ENCODE data around the gene RPP14.

The RPP14 gene

GRCh38 chr3:58296843-58297242, 9.2 kb upstream of the RPP14 start:
- no peak for DNase-seq (ENCODE audit: low read depth, low spot score)
- TF ChIP-seq CTCF (IDR thresholded peaks at IDR 0.05; ENCODE audit: insufficient read depth, low read length, missing control alignments): no peak
- H3K4me3 ChIP-seq (ENCODE audit: low read depth, low read length): no peak overlapping the region
- ChIA-PET POLR2A (no interaction called here), CTCF (interaction anchor here (1.0 to 19.9 kb wide), 4 partner anchors 10 to 114 kb away, joined by 3 to 1062 read pairs (median 38); partner anchors contain the start of genes HTD2 and RPP14)

DNA sequence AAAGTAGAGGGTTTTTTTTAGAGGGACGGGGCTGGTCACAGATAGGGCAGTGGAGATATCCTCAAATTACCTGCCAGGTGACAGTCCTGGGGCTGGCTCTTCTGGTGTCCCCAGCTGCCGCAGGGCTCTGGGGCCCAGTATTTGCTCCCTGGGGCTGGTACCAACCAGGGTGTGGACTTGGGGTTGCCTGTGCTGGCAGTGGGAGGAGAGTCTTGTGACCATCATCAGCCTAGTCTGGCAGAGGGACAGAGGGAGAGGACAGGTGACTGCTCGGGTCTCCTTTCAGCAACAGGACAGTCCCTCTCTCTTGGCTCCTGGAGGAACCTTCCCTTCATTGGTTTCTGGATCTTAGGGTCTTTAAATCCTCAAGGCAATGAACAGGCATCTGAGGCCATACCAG, 7.9 kb upstream of the RPP14 start:
- ChIA-PET CTCF (interaction anchor here (0.6 to 19.9 kb wide), 10 partner anchors 8 to 362 kb away, joined by 3 to 1062 read pairs (median 4); partner anchors contain the start of genes HTD2 and RPP14), POLR2A (no interaction called here)
- no peak overlapping the region for H3K4me3 ChIP-seq (ENCODE audit: low read depth, low read length)
- no peak for TF ChIP-seq CTCF (IDR thresholded peaks at IDR 0.05; ENCODE audit: insufficient read depth, low read length, missing control alignments)
- no peak for DNase-seq (ENCODE audit: low read depth, low spot score)

DNA sequence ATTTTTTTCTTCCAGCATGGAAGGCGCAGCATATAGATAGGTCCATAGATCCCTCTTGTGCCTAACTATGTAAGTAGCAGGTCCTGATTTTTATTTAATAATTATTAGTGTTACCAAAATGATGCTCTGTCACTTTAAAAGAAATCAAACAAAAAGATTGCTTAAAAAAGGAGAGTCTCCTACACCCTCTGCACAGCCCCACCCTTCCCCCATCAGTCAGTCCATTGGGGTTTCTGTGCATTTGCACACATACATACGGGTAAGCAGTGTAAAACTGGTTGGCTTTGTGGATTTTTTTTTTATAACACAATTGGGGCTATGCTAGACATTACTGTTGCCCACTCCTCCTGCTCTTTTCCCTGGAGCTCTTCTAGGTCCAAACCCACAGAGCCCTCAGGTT, 7.0 kb upstream of the RPP14 start:
- CTCF ChIA-PET: interaction anchor here (0.6 to 19.9 kb wide), 24 partner anchors 7 to 363 kb away, joined by 3 to 1062 read pairs (median 5); partner anchors contain the start of genes HTD2 and RPP14
- no peak for TF ChIP-seq CTCF (IDR thresholded peaks at IDR 0.05; ENCODE audit: insufficient read depth, low read length, missing control alignments)
- DNase-seq (ENCODE audit: low read depth, low spot score): no peak
- POLR2A ChIA-PET: interaction anchor here (0.5 kb wide), 1 partner anchor 96 kb away, joined by 3 read pairs; no protein-coding TSS in a partner anchor
- no peak overlapping the region for H3K4me3 ChIP-seq (ENCODE audit: low read depth, low read length)

GRCh38 chr3:58299839-58300516, 6.1 kb upstream of the RPP14 start:
- no peak overlapping the region for H3K4me3 ChIP-seq (ENCODE audit: low read depth, low read length)
- CTCF ChIA-PET: interaction anchor here (0.8 to 19.9 kb wide), 36 partner anchors 8 to 337 kb away, joined by 3 to 1062 read pairs (median 4); partner anchors contain the start of gene ABHD6
- no peak for DNase-seq (ENCODE audit: low read depth, low spot score)
- TF ChIP-seq CTCF (IDR thresholded peaks at IDR 0.05; ENCODE audit: insufficient read depth, low read length, missing control alignments): peak; percentile 28
- POLR2A ChIA-PET: no interaction called here

GRCh38 chr3:58307639-58308215, 1.7 kb downstream of the RPP14 start:
- no peak for DNase-seq (ENCODE audit: low read depth, low spot score)
- CTCF ChIA-PET: interaction anchor here (0.8 to 19.9 kb wide), 42 partner anchors 7 to 389 kb away, joined by 3 to 1062 read pairs (median 9); partner anchors contain the start of genes ACOX2 and PXK
- peak; percentile 25 for TF ChIP-seq CTCF (IDR thresholded peaks at IDR 0.05; ENCODE audit: insufficient read depth, low read length, missing control alignments)
- peak overlapping the region; percentile 84 for H3K4me3 ChIP-seq (ENCODE audit: low read depth, low read length)
- POLR2A ChIA-PET: no interaction called here

DNA sequence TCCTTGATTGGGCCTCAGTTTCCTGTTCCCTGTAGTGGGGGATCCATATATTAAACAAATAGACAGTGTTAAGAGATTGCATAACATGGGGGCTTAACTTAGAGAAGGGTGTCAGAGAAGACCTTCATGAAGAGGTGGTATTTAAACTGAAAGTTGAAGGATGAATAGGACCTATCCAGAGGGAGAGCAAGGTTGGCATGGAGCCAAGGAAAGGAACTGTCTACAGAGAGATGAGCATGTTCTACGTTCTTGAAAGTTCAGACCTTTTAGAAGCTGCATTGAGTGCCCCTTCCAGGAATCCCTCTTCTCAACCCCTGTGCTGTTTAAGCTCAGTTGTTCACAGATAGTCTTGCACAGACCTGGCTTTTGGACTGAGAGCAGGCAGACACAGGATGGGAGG, 2.7 kb downstream of the RPP14 start:
- H3K4me3 ChIP-seq (ENCODE audit: low read depth, low read length): no peak overlapping the region
- ChIA-PET POLR2A (no interaction called here), CTCF (interaction anchor here (0.8 to 19.9 kb wide), 20 partner anchors 8 to 322 kb away, joined by 3 to 1062 read pairs (median 24); partner anchors contain the start of genes ACOX2 and PDHB)
- DNase-seq (ENCODE audit: low read depth, low spot score): no peak
- no peak for TF ChIP-seq CTCF (IDR thresholded peaks at IDR 0.05; ENCODE audit: insufficient read depth, low read length, missing control alignments)
